GM10248 (cell line): ENCODE measurements around the gene SLC40A1.

Source experiments
- CTCF ChIA-PET: fragments of 300-600 bp; sonication (Branson Sonifier 250); formaldehyde crosslinking; extraction: SDS; loops from one replicate; lab custom pipeline; 2021; ENCODE audit warnings: antibody characterized with exemption; lab: Yijun Ruan, JAX
- POLR2A ChIA-PET: fragments of 350-650 bp; sonication (Branson Sonifier 250); formaldehyde crosslinking; extraction: SDS; loops from one replicate; lab custom pipeline; 2020; ENCODE audit warnings: antibody characterized with exemption; lab: Yijun Ruan, JAX
- DNase-seq: peaks from one replicate; pipeline ENCODE4 v3.0.0; 2012; ENCODE audit errors: extremely low spot score
- TF ChIP-seq, protein P1 (sequence below): IDR thresholded peaks from 2 replicates; pipeline ENCODE4 v1.5.1; 2012; ENCODE audit warnings: mild to moderate bottlenecking, low read depth; ENCODE audit errors: extremely low read depth, missing control alignments, control extremely low read depth

Gene SLC40A1

DNA sequence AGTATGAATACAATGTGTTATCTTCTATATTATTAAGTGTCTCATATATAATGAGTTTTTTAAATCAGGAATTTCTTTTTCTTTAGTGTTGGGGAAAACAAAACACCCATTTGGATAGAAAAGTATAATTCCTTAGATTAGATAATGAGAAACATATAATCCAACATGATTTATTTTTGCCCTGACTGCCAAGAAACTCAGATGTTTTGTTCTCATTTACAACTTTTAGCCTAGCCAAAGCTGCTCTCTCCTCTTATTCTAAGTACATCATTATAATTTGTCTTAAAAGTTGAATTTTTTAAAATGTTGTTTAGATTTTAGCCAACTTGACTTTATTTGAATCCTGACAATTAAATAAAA lies 68.6 kb downstream of the SLC40A1 start:
- POLR2A ChIA-PET: no interaction called here
- no peak for DNase-seq
- CTCF ChIA-PET: no interaction called here
- TF ChIP-seq, protein P1, sequence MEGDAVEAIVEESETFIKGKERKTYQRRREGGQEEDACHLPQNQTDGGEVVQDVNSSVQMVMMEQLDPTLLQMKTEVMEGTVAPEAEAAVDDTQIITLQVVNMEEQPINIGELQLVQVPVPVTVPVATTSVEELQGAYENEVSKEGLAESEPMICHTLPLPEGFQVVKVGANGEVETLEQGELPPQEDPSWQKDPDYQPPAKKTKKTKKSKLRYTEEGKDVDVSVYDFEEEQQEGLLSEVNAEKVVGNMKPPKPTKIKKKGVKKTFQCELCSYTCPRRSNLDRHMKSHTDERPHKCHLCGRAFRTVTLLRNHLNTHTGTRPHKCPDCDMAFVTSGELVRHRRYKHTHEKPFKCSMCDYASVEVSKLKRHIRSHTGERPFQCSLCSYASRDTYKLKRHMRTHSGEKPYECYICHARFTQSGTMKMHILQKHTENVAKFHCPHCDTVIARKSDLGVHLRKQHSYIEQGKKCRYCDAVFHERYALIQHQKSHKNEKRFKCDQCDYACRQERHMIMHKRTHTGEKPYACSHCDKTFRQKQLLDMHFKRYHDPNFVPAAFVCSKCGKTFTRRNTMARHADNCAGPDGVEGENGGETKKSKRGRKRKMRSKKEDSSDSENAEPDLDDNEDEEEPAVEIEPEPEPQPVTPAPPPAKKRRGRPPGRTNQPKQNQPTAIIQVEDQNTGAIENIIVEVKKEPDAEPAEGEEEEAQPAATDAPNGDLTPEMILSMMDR: no peak

DNA sequence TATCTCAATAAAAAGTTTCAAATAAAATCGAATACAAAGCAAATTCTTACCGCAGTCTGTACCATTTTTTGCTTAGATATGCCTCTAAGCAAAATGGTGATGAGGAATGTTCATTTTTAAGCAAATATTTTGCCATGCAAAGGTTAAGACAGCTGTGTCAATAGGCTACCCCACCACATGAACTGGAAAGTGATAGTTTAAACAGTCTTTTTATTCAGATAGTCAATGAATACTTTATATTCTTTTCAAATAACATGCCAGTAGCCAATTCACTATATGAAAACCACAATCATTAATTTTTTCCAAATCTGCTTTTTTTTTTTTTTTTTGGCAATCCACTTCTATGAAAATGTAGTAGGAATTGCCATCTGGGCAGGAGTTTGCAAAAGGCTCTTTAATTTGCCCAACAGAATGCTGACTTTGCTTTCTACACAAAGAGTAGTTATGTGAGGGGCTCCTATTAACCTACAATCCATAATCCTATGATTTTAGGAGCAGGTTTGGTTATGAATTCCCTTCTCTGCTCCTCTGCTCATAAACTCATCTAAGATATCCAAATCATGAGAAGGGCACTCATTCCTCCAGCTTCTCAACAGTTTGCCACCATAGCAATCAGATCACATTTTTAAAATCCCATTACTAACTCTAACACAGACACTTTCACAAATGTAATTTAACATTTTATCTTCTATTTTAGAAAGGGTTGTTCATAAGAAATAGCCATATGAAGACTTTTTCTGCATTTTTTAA lies 69.2 kb downstream of the SLC40A1 start:
- CTCF ChIA-PET: no interaction called here
- POLR2A ChIA-PET: no interaction called here
- DNase-seq: no peak
- TF ChIP-seq, protein P1: no peak
